Ovary (tissue), 3 donors: ENCODE data around the gene XPNPEP3.

Source experiments
- CTCF ChIP-seq, 3 donors: fragments of 450-650 bp in 2 of 3; fragments of 200-600 bp in 1 of 3; IDR thresholded peaks; one replicate each; pipeline versions ENCODE4 v1.5.1 to v1.8.0; 2016 to 2022; ENCODE audit warnings: antibody characterized with exemption in 3 of 3, mild to moderate bottlenecking in 1 of 3
- POLR2A ChIP-seq: fragments of 450-650 bp; IDR thresholded peaks from one replicate; pipeline ENCODE4 v1.6.1; 2017; ENCODE audit warnings: antibody characterized with exemption, mild to moderate bottlenecking, moderate library complexity
- donor health status: DM: no; HTN: no; CAD: no.

- TF ChIP-seq POLR2A (no peak), CTCF (IDR thresholded peaks at IDR 0.05) (no peak)
Measured at GRCh38 chr22:40979198-40979597, 122.2 kb downstream of the XPNPEP3 start.
